Measurements from ENCODE around the gene C19orf47. TPM values are rescaled to one million over a fixed set of nuclear protein-coding genes. Genes with fewer than 3 reads are reported as not detected.
"Not testable (repeated sequence)": the region's sequence is repeated elsewhere in the genome, so short reads cannot be mapped to it uniquely, and the experiment has no call there.

C19orf47 gene
- total RNA-seq, 1 experiment from 2014 or later: 4.9 TPM

DNA sequence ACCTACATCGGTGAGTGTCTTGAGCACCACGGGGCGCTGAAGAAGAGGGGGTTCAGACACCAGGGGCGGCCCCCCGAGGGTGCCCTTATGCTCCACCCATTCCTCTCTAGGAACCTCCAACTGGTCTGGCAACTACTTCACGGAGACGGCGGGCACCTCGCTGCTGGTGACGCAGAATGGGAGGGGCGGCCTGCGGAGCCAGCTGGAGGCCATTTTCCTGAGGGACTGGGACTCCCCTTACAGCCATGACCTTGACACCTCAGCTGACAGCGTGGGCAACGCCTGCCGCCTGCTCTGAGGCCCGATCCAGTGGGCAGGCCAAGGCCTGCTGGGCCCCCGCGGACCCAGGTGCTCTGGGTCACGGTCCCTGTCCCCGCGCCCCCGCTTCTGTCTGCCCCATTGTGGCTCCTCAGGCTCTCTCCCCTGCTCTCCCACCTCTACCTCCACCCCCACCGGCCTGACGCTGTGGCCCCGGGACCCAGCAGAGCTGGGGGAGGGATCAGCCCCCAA, 29.7 kb upstream of the C19orf47 start:
- DNase-seq (ENCODE audit: extremely low read depth, low read depth): no peak

DNA sequence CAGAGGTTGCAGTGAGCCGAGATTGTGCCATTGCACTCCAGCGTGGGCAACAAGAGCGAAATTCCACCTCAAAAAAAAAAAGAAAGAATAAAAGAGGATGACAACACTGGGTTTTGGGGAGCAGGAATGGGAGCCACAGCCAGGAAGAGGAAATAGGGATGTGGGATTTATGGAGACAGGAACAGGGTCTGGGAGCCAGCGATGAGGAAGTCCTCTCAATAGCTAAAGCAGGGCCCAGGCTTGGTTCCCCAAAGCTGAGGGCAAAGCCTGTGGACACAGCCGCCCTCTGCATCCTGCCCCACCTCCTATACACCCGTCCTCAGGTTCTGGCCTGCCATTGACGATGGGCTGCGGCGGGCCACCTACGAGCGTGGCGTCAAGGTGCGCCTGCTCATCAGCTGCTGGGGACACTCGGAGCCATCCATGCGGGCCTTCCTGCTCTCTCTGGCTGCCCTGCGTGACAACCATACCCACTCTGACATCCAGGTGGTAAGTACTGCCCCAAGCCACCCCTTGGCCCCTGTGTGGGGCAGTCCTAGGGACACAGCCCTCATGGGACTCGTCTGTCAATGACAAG, 28.2 kb upstream of the C19orf47 start:
- no peak for DNase-seq (ENCODE audit: extremely low read depth, low read depth)

DNA sequence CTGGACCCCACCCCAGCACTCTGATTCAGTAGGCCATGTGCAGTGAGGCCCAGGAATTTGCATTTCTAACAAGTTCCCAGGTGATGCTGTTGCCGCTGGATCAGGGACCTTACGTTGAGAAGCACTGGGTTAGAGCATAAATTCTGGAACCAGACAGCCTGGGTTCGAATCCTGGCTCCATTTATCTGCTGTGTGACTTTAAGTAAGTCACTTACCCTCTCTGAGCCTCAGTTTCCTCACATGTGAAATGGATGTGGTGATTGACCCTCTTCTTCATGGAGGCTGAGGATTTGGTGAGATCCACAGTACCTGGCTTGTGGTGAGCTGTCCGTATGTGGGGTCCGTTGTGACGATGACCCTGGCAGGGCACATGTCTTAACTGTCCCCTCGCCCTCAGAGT, 25.9 kb upstream of the C19orf47 start:
- DNase-seq (ENCODE audit: extremely low read depth, low read depth): no peak

DNA sequence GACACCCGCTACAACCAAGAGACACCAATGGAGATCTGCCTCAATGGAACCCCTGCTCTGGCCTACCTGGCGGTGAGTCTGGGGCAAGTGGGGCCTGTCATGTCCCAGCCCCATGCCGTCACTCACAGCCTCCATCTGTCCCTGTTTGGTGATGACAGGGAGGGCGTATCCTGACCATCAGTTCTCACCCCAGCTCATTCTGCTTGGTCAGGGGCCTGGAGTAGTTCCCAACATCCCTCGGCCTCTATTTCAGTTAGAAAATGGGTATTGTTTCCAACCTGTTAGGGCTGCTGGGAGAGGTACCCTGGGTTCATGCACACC, 23.6 kb upstream of the C19orf47 start:
- DNase-seq (ENCODE audit: extremely low read depth, low read depth): no peak

DNA sequence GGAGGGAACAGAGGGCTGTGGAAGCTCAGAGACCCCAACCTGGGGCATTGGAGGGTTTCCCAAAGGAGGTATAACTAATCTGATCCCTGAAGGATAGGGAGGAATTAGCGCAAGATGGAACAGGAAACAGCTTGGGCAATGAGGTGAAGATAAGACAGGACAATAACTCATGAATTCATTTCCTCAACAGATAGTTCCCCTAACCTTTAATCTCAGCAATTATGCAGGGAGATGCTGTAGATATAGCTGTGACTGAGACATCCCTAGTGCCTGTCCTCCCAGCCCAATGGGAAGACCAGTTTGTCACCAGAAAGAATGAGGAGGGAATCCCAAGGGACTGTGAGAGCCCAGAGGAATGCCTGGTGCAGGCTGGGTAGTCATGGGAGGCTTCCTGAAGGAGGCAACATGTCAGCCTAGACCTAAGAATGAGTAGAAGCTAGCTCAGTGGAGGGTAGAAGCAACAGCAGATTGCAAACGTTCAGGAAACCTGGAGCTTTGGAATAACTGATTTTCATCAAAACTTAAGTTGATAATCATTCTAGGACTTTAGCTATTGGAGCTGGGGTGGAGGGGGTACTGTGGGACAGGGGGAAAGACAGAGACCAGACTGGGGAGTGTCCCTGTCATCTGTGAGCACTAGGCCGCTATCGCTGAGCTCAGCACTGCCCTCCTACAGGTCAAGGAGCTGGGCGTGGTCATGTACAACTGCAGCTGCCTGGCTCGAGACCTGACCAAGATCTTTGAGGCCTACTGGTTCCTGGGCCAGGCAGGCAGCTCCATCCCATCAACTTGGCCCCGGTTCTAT, 23.0 kb upstream of the C19orf47 start:
- no peak for DNase-seq (ENCODE audit: extremely low read depth, low read depth)

DNA sequence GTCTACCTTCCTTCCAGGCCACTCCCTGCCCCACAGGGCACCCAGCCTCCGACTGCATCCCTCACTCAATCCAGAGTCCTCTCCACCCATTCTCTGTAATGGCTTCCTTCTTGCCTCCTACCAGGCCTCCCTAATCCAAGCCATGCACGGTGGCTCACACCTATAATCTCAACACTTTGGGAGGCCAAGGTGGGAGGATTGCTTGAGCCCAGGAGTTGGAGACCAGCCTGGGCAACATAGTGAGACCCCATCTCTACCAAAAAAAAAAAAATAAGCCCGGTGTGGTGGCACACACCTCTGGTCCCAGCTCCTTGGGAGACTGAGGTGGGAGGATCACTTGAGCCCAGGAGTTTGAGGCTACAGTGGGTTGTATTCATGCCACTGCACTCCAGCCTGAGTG, 22.1 kb upstream of the C19orf47 start:
- not testable (repeated sequence) for DNase-seq (ENCODE audit: extremely low read depth, low read depth)

DNA sequence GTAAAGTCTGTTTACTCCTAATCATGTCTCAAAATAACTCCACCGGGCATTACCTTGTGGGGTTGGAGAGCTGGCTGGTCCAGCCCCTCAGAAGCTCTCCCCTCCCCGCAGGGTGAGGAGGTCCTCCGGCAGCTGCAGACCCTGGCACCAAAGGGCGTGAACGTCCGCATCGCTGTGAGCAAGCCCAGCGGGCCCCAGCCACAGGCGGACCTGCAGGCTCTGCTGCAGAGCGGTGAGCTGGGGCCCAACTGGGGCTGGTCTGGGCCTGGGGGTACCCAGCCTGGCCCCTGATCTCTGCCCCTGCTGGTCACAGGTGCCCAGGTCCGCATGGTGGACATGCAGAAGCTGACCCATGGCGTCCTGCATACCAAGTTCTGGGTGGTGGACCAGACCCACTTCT, 21.6 kb upstream of the C19orf47 start:
- DNase-seq (ENCODE audit: extremely low read depth, low read depth): no peak

DNA sequence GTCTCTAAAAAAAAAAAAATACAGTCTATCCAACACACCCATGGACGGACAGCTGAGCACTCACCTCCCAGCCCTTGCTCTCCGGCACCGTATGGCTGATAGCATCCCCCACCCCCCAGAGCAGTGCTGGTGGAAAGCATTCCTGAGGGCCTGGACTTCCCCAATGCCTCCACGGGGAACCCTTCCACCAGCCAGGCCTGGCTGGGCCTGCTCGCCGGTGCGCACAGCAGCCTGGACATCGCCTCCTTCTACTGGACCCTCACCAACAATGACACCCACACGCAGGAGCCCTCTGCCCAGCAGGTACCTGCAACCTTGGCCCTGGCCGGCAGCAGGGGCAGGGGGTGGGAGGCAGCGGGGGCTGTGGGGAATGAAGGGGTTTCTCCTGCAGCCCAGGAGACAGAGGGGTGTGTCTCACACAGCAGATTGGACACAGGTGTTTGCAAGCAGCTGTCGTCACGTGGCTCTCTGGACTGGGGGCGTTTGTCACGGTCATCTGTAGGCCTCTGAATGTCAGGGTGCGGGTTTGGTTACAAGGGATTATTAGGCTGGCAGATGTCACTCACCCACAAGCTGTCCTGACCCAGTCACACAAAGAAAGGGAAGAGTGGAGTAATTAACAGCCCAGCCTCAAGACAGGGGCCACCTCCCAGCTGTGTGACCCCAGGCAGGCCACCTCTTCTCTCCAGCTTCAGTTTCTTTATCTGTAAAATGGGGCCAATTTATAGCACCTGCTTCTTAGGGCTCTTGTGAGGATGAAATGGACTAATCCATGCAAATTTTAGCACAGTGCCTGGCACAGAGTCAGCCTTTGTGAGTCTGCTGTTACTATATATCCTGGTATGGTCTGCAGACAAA, 19.6 kb upstream of the C19orf47 start:
- DNase-seq (ENCODE audit: extremely low read depth, low read depth): no peak

DNA sequence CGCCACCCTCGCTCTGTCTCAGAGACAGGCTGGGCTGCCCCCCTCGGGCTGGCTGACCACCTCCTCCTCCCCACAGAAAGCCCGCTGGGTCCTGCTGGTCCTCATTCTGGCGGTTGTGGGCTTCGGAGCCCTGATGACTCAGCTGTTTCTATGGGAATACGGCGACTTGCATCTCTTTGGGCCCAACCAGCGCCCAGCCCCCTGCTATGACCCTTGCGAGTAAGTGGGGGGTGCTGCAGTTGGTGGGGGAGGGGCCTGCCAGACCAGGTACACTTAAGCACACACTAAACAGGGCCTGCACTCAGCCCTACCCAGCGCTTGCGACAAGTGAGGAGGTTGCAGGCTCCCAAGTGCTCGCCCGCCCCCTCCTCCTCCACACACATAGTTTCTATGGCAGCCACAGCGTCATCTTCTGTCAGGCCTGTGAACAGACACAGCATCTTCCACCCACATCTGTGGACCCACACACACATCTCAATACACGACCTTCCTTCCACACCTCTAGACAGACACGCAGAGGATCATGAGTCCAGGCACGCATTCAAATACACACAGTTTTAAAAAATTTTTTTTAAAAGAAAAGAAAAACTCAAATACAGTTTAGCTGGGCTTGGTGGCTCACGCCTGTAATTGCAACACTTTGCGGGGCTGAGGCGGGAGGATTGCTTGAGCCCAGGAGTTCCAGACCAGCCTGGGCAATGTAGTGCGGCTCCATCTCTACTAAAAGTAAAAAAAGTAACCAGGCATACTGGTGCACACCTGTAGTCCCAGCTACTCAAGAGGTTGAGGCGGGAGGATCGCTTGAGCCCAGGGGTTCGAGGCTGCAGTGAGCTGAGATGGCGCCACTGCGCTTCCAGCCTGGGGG, 18.7 kb upstream of the C19orf47 start:
- DNase-seq (ENCODE audit: extremely low read depth, low read depth): no peak

DNA sequence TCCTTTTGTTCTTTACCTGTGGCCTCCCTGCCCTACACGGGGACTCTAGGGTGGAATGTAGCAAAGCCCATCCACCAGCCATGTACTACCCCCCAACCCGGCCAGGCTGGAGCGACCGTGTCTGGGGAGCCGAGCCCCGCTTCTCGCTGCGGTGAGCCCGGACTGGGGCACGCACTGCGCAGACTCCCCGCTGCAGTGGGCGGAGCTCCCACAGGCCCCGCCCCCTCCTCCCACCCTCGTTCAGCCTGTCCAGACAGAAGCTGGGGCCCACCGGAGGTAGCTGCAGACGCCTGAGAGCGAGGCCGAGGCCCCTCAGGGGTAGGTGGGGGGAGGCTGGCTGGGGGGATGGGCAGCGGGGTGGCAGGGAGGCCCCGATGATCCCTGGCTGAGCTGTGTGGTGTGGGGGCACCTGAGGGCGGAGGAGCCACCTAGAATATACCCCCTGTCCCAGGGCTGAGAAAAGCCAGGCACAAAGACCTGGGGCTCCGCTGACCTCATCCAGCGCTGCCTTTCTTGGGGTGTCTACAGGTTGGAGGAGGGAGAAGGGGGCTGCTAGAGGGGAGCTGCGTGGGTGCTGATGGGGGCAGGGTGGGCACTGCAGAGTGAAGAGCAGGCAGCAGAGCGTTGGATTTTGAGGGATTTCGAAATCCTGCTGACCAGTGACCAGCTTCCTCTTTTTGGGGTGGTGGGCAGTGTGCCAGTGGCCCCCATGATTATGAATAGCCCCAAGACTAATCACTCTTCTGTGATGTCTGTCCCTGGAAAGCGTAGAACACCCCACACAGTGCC, 17.6 kb upstream of the C19orf47 start:
- no peak for DNase-seq (ENCODE audit: extremely low read depth, low read depth)

DNA sequence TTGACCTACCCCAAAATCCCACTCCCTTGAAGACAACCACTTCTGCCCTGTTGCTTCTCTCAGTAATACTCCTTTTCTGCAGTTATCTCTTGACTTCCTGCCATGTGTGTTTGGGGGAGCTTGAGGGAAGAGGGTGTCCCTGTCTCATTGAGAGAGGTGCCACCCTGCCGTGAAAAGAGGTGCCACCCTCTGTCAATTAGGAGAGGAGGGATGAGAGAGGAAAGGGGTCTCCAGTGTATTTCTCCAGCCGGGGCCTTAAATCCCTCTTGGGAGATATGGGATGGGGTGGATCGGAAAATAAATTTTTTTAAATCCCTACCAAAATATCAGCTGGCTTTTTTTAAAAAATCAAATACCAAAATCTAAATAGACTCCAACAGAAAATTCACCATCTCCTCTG, 16.8 kb upstream of the C19orf47 start:
- DNase-seq (ENCODE audit: extremely low read depth, low read depth): no peak

DNA sequence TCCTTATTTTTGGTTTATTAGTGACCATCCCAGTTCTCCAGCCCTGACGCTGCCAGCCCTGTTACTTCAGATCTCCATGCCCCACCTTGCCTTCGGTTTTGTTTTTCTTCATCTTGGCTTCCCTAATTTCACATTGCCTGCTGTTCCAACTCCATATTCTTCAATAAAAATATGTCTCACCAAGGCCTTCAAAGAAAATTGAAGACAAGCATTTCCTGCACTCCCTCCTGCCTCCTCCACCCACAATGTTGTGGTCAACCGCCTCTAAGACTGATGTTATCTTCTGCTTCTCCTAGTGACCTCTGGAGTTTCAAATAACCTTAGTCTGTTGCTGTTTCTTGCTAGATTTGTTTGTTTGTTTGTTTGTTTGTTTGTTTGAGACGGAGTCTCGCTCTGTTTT, 14.9 kb upstream of the C19orf47 start:
- no peak for DNase-seq (ENCODE audit: extremely low read depth, low read depth)

DNA sequence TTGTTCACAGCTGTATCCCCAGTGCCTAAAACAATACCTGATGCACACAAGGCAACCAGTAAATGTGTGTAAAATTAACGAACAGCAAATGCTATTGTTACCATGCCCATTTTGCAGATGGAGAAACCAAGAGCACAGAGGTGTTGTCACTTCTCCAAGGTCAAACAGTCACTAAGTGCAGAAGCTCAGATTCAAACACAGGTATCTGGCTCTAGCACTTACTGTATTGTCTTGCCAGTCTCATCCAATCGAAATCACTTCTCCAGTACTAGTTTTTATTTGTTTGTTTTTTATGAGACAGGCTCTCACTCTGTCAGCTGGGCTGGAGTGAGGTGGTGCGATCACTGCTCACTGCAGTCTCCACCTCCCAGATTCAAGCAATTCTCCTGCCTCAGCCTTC, 14.0 kb upstream of the C19orf47 start:
- no peak for DNase-seq (ENCODE audit: extremely low read depth, low read depth)

DNA sequence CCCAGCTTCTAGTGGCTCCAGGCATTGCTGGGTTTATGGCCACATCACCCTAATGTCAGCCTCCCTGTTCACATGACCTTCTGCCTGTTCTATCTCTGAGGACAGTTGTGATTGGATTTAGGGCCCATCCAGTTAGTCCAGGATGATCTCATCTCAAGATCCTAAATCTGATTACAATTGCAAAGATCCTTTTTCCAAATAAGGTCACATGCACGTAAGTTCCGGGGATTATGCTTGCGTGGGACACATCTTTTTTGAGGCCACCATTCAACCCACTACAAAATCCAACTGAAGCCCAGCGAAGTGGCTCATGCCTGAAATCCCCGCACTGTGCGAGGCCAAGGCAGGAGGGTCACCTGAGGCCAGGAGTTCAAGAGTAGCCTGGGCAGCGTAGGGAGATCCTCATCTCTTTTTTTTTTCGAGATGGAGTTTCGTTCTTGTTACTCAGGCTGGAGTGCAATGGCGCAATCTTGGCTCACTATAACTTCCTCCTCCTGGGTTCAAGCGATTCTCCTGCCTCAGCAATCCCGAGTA, 12.6 kb upstream of the C19orf47 start:
- no peak for DNase-seq (ENCODE audit: extremely low read depth, low read depth)

DNA sequence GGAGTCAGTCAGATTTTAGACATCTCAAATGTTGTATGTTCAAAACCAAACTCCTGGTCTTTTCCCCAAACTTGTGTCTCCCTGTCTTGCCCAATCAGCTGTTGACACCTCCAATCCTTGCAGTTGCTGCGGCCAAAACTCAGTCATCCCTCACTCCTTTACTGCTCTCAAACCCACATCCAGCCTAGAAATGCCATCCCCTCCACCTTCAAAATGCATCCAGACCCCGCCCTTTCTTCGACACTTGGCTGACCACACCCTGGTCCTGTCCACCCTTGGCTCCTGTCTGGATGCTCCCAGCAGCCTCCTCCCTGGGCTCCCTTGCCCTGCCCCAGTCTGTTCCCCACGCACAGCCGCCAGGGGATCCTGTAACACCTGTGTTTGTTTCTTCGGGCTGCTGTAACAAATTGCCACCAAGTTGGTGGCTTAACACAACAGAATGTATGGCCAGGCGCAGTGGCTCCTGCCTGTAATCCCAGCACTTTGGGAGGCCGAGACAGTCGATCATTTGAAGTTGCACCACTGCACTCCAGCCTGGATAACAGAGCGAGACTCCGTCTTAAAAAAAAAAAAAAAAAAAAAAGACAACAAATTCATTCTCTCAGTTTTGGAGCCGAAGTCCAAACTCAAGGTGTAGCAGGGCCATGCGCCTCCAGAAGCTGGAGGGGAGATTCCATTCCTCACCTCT, 12.0 kb upstream of the C19orf47 start:
- no peak for DNase-seq (ENCODE audit: extremely low read depth, low read depth)

DNA sequence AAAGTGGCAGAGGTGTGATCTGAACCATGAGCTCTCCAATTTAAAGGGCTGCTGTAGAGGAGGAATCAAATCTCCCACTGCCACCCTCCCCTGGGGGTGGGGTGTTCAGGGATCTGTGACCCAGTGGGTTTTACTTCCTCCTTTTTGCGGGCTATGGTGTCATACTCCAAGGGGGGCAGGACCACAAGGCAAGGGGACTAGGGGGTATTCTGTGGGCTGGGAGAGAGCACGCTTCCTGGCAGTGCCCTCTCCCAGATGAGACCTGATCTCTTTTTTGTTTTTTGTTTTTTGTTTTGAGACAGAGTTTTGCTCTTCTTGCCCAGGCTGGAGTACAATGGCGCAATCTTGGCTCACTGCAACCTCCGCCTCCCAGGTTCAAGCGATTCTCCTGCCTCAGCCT, 10.6 kb upstream of the C19orf47 start:
- DNase-seq (ENCODE audit: extremely low read depth, low read depth): no peak

DNA sequence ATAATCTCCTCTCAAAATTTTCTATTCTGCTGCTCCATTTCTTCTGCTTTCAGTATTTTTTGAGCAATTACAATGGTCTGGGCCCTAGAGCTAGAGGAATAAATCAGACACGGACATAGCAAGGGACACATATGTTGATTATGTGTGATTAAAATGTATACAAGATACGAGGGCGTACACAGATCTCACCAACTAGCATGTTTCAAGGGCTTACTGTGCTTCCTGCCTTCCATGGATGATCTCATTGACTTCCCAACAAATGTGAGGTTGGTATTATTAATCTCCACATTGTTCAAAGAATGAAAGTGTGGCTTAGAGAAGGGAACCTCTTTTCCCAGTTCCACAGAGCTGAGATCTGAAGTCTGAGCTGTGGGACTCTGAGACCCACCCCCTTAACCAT, 9.4 kb upstream of the C19orf47 start:
- no peak for DNase-seq (ENCODE audit: extremely low read depth, low read depth)

DNA sequence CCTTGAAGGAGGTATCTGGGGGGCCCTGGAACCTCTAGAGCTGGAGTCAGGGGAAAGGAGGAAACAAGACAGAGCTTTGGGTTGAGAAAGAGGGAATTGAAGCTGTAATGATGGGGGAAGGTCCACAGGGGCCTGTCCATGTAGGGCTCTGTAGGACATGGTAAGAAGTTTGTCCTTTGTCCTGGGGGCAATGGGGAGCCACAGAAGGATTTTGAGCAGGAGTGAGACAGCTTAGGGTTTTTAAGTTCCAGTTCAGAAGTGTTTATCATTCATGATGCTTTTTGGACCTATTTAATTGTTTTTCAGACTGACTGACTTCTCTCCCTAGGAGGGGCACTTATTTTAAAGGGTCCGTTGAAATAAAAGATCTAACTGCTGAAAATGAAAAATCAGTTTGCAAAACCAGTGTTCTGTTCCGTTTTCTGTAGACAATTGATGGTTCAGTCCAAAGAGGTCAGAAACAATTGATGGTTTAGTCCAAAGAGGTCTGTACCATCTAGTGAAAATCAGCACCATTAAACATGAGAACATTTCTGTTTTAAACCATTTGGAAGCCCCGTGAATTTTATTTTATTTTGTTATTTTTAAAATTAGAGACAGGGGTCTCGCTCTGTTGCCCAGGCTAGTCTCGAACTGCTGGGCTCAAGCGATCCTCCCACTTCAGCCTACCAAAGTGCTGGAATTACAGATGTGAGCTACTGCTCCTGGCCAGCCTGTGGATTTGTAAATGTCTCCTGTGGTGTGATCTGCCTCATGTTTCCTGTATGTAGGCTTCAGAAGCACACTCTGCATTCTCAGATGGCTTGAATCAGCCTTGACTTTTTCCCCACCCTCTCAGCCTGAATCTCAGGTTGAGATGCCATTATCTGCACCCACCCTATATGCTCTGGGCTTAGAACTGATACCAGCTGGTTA, 8.7 kb upstream of the C19orf47 start:
- no peak for DNase-seq (ENCODE audit: extremely low read depth, low read depth)

Data from NCI-H460 (cell line).